GM12874 (cell line): ENCODE measurements around the gene KDM3A.

Experiments
- CTCF ChIP-seq: IDR thresholded peaks from 2 replicates; pipeline ENCODE4 v1.5.1; 2011; ENCODE audit warnings: low read depth, mild to moderate bottlenecking, control low read depth, low read length, moderate library complexity; ENCODE audit not compliant: insufficient read depth

KDM3A gene

GRCh38 chr2:86489542-86489941 is 48.4 kb downstream of the KDM3A start:
- TF ChIP-seq CTCF = no peak

- TF ChIP-seq CTCF = no peak
These were observed 49.1 kb downstream of the KDM3A start for GRCh38 chr2:86490245-86490644.

- TF ChIP-seq CTCF = no peak
These were observed 49.9 kb downstream of the KDM3A start for GRCh38 chr2:86491088-86491487.

GRCh38 chr2:86492048-86492453 is 50.9 kb downstream of the KDM3A start:
- TF ChIP-seq CTCF = no peak

- TF ChIP-seq CTCF = no peak
These were observed 57.5 kb downstream of the KDM3A start for GRCh38 chr2:86498468-86499260.

GRCh38 chr2:86499326-86499725 is 58.2 kb downstream of the KDM3A start:
- TF ChIP-seq CTCF = no peak

- TF ChIP-seq CTCF = no peak
These were observed 59.3 kb downstream of the KDM3A start for GRCh38 chr2:86500325-86501083.
